Subcutaneous adipose tissue (tissue), 4 donors: ENCODE measurements around the gene ZFHX2. TPM values are rescaled to one million over a fixed set of nuclear protein-coding genes. Genes with fewer than 3 reads are reported as not detected.

ENCODE experiments used
- total RNA-seq, 4 donors: library from RNA; depleted of rRNA; stranded (reverse); fragments of >200 nt; gene quantifications; one replicate each; pipeline ENCODE4 v1.1.0, GENCODE V29; 2016
- TF ChIP-seq, protein P1 (sequence below): fragments of 450-650 bp; IDR thresholded peaks from one replicate; pipeline ENCODE4 v1.5.1; 2016; ENCODE audit warnings: low read depth, mild to moderate bottlenecking, control low read depth, antibody characterized with exemption, moderate library complexity

The ZFHX2 gene
- total RNA-seq, 4 donors from 2014 or later: 0.33 to 1.4 (median 0.50) TPM

DNA sequence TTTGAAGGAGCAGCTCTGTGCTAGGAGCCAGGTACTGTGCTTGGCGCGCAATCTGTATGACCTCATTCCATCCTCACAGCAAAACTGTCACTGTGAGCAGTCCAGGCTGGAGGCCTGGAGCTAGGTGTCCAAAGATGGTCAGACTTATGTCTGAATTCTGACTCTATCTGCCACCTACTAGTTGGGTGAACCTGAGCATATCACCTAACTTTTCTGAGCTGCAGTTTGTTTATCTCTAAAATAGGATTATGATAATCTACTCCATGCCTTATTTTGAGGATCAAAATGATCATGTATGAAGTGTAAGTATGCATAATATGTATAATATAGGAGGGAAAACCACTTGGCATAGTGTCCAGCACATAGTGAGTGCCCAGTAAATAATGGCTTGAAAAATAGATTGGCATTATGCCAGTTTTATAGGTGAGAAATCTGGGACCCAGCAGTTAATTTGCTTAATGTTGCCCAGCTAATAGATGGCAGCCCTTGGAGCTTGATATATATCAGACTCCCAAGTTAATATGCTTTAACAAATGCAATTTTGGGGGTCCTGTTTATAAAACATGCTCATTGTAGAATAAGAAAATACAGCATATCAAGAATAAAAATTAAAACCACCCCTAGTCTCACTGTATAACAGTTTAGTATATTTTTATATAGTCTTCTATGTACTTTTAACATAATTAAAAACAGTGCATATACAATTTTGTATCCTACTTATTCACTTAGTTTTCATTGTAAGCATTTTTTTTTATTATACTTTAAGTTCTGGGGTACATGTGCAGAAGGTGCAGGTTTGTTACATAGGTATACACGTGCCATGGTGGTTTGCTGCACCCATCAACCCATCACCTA is 31.6 kb upstream of the ZFHX2 start:
- TF ChIP-seq, protein P1, sequence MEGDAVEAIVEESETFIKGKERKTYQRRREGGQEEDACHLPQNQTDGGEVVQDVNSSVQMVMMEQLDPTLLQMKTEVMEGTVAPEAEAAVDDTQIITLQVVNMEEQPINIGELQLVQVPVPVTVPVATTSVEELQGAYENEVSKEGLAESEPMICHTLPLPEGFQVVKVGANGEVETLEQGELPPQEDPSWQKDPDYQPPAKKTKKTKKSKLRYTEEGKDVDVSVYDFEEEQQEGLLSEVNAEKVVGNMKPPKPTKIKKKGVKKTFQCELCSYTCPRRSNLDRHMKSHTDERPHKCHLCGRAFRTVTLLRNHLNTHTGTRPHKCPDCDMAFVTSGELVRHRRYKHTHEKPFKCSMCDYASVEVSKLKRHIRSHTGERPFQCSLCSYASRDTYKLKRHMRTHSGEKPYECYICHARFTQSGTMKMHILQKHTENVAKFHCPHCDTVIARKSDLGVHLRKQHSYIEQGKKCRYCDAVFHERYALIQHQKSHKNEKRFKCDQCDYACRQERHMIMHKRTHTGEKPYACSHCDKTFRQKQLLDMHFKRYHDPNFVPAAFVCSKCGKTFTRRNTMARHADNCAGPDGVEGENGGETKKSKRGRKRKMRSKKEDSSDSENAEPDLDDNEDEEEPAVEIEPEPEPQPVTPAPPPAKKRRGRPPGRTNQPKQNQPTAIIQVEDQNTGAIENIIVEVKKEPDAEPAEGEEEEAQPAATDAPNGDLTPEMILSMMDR: no peak

DNA sequence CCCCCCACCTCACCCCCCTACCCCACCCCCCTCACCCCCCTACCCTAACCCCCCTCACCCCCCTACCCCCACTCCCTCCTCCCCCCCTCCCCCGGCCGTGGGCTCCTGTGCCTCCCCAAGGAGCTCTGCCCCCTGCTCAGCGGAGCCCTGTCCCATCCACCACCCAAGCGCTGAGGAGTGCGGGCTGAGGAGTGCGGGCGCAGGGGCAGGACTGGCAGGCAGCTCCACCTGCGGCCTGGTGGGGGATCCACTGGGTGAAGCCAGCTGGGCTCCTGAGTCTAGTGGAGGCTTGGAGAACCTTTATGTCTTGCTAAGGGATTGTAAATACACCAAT is 29.4 kb upstream of the ZFHX2 start:
- TF ChIP-seq, protein P1: no peak

DNA sequence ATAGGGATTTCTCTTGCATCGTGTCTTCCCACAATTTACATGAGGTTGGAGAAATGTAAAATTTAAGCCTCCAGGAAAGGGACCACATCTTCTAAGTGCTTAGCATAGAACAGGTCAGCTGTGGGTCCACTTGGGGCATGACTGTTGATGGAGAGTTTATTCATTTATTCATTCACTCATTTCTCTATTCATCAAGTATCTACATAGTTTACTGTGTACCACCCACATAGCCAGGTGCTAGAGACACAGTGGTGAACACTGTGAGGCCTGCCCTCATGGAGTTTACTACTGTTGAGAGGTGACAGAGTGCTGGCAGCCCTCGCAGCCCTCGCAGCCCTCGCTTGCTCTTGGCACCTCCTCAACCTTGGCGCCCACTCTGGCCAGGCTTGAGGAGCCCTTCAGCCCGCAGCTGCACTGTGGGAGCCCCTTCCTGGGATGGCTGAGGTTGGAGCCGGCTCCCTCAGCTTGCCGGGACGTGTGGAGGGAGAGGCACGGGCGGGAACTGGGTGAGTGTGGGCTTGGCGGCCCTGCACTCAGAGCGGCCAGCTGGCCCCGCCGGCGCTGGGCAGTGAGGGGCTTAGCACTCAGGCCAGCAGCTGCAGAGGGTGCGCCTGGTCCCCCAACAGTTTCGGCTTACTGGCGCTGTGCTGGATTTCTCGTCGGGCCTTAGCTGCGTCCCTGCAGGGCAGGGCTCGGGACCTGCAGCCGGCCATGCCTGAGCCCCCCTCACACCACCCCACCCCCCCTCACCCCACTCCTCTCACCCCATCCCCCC is 28.8 kb upstream of the ZFHX2 start:
- TF ChIP-seq, protein P1: no peak

DNA sequence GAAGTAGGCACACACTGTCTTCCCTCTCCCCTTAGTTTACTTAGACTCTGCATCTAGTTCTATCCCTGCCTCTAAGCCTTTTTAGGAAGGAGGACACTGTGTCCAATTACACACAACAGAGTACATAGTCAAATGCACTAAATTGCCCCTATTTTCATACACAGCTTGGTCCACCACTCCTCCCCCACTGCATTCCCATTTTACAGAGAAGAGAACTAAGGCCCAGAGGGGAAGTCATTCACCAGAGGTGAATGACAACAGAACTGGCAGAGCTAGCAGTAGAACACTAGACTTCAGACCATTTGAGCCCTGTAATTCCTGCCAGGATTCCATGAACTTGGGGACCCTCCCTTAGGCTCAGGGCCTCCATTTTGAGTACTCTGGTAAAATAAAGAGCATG is 28.2 kb upstream of the ZFHX2 start:
- TF ChIP-seq, protein P1: no peak

GRCh38 chr14:23579311-23579630 is 27.7 kb upstream of the ZFHX2 start:
- TF ChIP-seq, protein P1: no peak

- TF ChIP-seq, protein P1: no peak
Measured at GRCh38 chr14:23578560-23579310, 27.2 kb upstream of the ZFHX2 start, which contains the start of gene JPH4. JPH4 (minus strand) TSS chr14:23578790; CDS start chr14:23577453, 1,337 bp downstream.
